ENCODE results near the gene TRAF2. TPM values are rescaled to one million over a fixed set of nuclear protein-coding genes. Genes with fewer than 3 reads are reported as not detected.

Gene TRAF2
- total RNA-seq, 6 experiments from 2014 or later: 5.8 to 8.8 (median 7.1) TPM

DNA sequence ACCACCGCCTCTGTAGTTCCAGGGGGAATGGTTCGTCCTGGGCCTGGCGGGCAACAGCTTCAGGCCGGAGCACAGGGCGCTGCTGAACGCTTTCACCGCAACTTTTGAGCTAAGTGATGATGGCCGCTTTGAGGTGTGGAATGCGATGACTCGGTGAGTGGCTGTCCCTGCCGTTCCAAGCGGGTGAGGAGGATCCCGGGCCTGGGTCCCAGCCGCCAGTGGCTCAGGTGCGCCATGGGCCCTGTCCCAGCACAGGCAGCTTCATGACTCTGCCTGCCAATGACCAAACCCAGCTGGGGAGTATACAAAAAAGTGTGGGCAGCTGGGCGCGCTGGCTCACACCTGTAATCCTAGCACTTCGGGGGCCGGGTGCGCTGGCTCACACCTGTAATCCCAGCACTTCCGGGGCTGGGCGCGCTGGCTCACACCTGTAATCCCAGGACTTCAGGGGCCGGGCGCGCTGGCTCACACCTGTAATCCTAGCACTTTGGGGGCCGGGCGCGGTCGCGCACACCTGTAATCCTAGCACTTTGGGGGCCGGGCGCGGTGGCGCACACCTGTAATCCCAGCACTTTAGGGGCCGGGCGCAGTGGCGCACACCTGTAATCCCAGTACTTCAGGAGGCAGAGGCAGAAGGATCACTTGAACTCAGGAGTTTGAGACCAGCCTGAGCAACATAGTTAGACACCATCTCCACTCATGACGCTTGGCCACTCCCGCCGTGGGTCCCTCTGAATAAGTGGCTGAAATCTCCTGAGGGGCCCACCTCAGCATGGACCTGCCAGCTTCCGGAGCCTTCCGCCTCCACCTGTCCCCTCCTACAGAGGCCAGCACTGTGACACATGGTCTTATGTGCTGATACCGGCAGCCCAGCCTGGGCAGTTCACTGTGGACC is 66.8 kb downstream of the TRAF2 start:
- DNase-seq (peak in 1 of 3 donors; percentile 16), ATAC-seq (no peak)
- WGBS (ENCODE audit: insufficient coverage, low coverage, low lambda C conversion rate, missing lambda C conversion rate): 95% methylated on average over 4 of the region's 44 CpGs
- Histone ChIP-seq H3K36me3 (no peaks in the 10 kb centered on the region), H3K27me3 (no peaks in the 10 kb centered on the region), H3K4me1 (peaks cover 0 to 13% (median 6%) of the 10 kb centered on the region in 4 donors), H3K9me3 (no peaks in the 10 kb centered on the region), H3K4me3 (no peak overlapping the region), H3K27ac (no peak overlapping the region)
- intact Hi-C loops (cut with DNase I): loop anchor here in 1 of 2 donors (5.0 kb wide), 1 partner anchor 79 kb away; the partner anchor contains the start of gene FUT7
- TF ChIP-seq, protein P1, sequence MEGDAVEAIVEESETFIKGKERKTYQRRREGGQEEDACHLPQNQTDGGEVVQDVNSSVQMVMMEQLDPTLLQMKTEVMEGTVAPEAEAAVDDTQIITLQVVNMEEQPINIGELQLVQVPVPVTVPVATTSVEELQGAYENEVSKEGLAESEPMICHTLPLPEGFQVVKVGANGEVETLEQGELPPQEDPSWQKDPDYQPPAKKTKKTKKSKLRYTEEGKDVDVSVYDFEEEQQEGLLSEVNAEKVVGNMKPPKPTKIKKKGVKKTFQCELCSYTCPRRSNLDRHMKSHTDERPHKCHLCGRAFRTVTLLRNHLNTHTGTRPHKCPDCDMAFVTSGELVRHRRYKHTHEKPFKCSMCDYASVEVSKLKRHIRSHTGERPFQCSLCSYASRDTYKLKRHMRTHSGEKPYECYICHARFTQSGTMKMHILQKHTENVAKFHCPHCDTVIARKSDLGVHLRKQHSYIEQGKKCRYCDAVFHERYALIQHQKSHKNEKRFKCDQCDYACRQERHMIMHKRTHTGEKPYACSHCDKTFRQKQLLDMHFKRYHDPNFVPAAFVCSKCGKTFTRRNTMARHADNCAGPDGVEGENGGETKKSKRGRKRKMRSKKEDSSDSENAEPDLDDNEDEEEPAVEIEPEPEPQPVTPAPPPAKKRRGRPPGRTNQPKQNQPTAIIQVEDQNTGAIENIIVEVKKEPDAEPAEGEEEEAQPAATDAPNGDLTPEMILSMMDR (IDR thresholded peaks at IDR 0.05): no peak
- no peak for TF ChIP-seq POLR2A (IDR thresholded peaks at IDR 0.05)

DNA sequence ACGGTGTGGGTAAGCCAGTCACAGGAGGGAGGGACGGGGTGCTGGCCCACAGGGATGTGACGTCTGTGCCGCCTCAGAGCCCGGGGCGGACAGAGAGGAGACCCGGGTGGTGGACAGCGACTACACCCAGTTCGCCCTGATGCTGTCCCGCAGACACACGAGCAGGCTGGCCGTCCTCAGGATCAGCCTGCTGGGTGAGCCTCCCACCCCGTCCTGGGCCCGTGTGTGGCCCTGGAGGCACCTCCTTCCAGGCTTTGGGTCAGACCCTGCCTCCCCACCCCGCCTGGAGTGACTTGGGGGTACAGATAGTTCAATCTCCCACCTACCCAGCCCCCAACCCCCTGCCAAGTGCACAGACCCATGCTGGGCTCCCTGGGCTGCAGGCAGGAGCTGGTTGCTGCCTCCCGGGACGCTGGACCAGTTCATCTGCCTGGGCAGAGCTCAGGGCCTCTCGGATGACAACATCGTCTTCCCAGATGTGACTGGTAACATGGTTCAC is 67.5 kb downstream of the TRAF2 start:
- H3K9me3 ChIP-seq: no peaks in the 10 kb centered on the region
- no peak for TF ChIP-seq POLR2A (IDR thresholded peaks at IDR 0.05)
- TF ChIP-seq, protein P1 (IDR thresholded peaks at IDR 0.05): no peak
- 82% methylated on average over 5 of the region's 19 CpGs for WGBS (ENCODE audit: insufficient coverage, low coverage, low lambda C conversion rate, missing lambda C conversion rate)
- H3K27me3 ChIP-seq: no peaks in the 10 kb centered on the region
- ATAC-seq: no peak
- no peaks in the 10 kb centered on the region for H3K36me3 ChIP-seq
- intact Hi-C loops (cut with DNase I): loop anchor here in 1 of 2 donors (5.0 kb wide), 1 partner anchor 78 kb away; the partner anchor contains the start of gene FUT7
- no peak overlapping the region for H3K4me3 ChIP-seq
- peaks cover 0 to 6% (median 3%) of the 10 kb centered on the region in 4 donors for H3K4me1 ChIP-seq
- DNase-seq: no peak
- H3K27ac ChIP-seq: no peak overlapping the region

DNA sequence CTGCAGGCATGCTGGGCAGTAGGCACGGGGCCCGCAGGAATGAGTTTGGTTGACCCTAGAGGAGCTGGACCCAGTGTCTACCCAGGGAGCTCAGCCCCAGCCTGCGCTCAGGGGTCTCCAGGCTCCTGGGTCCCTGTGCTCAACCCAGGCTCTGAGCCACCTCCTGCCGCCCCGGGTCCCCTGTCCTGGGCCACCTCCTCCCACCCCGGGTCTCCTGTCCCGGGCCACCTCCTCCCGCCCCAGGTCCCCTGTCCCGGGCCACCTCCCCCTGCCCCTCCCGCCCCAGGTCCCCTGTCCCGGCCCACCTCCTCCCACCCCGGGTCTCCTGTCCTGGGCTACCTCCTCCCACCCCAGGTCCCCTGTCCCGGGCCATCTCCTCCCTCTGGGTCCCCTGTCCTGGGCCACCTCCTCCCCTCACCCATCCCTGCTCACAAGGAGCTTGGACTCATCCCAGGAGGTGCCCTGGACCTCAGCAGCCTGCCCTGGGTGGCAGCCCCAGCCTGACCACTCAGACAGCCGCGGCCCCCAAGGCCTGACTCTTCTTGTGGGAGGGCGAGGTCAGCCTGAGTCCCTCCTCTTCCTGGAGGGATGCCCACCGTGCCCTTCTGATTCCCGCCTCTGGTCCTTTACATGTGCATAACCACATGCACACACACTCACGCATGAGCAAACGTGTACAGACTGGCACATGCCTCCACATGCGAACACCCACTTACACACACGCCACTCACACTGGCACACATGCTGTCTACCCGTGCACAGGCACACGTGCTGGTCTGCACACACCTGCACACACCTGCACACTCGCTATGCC is 68.2 kb downstream of the TRAF2 start:
- H3K4me1 ChIP-seq: peaks cover 0 to 5% (median 0%) of the 10 kb centered on the region in 4 donors
- no peaks in the 10 kb centered on the region for H3K9me3 ChIP-seq
- H3K36me3 ChIP-seq: no peaks in the 10 kb centered on the region
- WGBS (ENCODE audit: insufficient coverage, low coverage, low lambda C conversion rate, missing lambda C conversion rate): 57% methylated on average over 5 of the region's 25 CpGs
- no peak overlapping the region for H3K27ac ChIP-seq
- intact Hi-C loops (cut with DNase I): loop anchor here in 1 of 2 donors (5.0 kb wide), 1 partner anchor 78 kb away; the partner anchor contains the start of gene FUT7
- no peak for DNase-seq
- no peak overlapping the region for H3K4me3 ChIP-seq
- TF ChIP-seq, protein P1 (IDR thresholded peaks at IDR 0.05): no peak
- TF ChIP-seq POLR2A (IDR thresholded peaks at IDR 0.05): no peak
- no peaks in the 10 kb centered on the region for H3K27me3 ChIP-seq
- no peak for ATAC-seq

DNA sequence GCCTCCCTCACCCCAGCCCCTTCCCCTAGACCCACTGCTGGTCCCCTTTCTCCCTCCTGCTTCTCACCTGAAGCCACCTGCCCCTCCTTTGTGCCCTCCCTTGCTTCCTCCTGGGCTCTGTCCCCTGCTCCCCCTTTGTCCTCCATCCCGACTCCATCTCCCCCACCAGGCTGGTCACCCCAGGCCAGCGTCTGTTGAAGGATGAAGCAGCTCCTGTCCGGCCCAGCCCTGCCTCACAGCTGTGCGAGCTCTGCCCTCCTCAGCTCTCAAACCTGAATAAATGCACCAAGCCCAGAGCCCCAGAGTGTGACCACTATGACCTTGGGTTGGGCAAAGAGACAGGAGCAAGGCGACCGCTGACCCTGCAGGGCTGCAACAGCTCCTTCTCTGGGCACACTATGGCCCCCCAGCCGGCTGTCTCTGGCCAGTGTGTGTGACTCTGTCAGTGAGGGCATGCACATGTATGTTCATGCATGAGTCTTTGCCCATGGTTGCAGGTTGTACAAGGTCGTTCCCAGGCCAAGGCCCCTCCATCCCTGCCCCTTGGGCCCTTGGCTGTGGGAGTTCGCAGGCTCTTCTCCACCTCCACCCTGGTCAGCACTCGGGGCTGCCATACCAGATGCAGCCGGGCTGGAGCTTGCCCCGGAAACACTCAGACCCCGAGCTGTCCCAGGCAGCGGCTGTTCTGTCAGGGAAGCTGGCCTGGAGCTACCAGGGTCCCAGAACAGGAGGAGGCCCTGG is 69.1 kb downstream of the TRAF2 start:
- H3K4me3 ChIP-seq: no peak overlapping the region
- H3K27ac ChIP-seq: no peak overlapping the region
- DNase-seq (no peak), ATAC-seq (no peak)
- peaks cover 0 to 5% (median 0%) of the 10 kb centered on the region in 4 donors for H3K4me1 ChIP-seq
- H3K9me3 ChIP-seq: no peaks in the 10 kb centered on the region
- H3K36me3 ChIP-seq: no peaks in the 10 kb centered on the region
- TF ChIP-seq, protein P1 (IDR thresholded peaks at IDR 0.05): no peak
- intact Hi-C loops (cut with DNase I): no loop called here
- H3K27me3 ChIP-seq: no peaks in the 10 kb centered on the region
- WGBS (ENCODE audit: insufficient coverage, low coverage, low lambda C conversion rate, missing lambda C conversion rate): 92% methylated on average over 2 of the region's 14 CpGs

Measured in right lobe of liver (tissue), 6 donors.